Neural progenitor cell (in vitro differentiated cells): Measurements from ENCODE around the gene ZNF496.

Source experiments
- CTCF ChIP-seq: fragments of 200-600 bp; sonication (generic); IDR thresholded peaks from 2 replicates; pipeline ENCODE4 v1.5.1; 2017; ENCODE audit warnings: antibody characterized with exemption, mild to moderate bottlenecking
- EZH2 ChIP-seq: fragments of 200-600 bp; sonication (generic); IDR thresholded peaks from 2 replicates; pipeline ENCODE4 v1.6.1; 2017; ENCODE audit warnings: antibody characterized with exemption, mild to moderate bottlenecking, moderate library complexity

GRCh38 chr1:247373721-247374141, 42.1 kb upstream of the ZNF496 start:
- TF ChIP-seq CTCF: peak; percentile 54
- TF ChIP-seq EZH2: no peak
